HCT116 (cell line): ENCODE data around the gene EPHA2. TPM values are rescaled to one million over a fixed set of nuclear protein-coding genes. Genes with fewer than 3 reads are reported as not detected.

Experiments used
- ATAC-seq: fragments of 200-7000 bp; cut with Tn5 transposase; 2 replicates; pipeline ENCODE4 v1.9.1; 2020; ENCODE audit warnings: mild to moderate bottlenecking, moderate library complexity
- BruUV-seq: library from RNA; stranded (reverse); fragments of 400-500 nt; replicated peaks from 2 replicates; lab custom pipeline; 2021; lab: Mats Ljungman, UMichigan
- CTCF ChIA-PET: fragments of 300-600 bp; sonication (Branson Sonifier 250); formaldehyde crosslinking; loops from one replicate; lab custom pipeline; 2021; ENCODE audit warnings: antibody characterized with exemption; lab: Charles Lee
- POLR2A ChIA-PET: fragments of 300-600, 350-600 bp; sonication (Branson Sonifier 250); formaldehyde crosslinking; loops from one replicate; lab custom pipeline; 2021; ENCODE audit warnings: antibody characterized with exemption; lab: Charles Lee
- RAD21 ChIA-PET, 2 experiments: fragments of 300-600 bp; sonication (Branson Sonifier 250); formaldehyde crosslinking; loops; one replicate each; lab custom pipeline; 2023; ENCODE audit warnings: low total read pairs in 2 of 2; ENCODE audit not compliant: uncharacterized antibody in 2 of 2, unreplicated experiment in 2 of 2, low non-redundant PET in 1 of 2; lab: Charles Lee
- DNase-seq: peaks from one replicate; pipeline ENCODE4 v3.0.0-alpha.2; 2010; ENCODE audit warnings: low read depth, low spot score
- H2AFZ ChIP-seq: fragments of 200-600 bp; shearing (Covaris generic), sonication (generic); 2 replicates; pipeline ENCODE4 v1.6.1; 2017; ENCODE audit warnings: low read depth, mixed run types, mixed read lengths, antibody characterized with exemption, low read length; ENCODE audit not compliant: poor library complexity, severe bottlenecking
- H3K27ac ChIP-seq: 2 replicates; pipeline ENCODE4 v1.5.1; 2012; ENCODE audit warnings: low read depth, low read length
- H3K27me3 ChIP-seq: fragments of 200-600 bp; sonication (generic); 2 replicates; pipeline ENCODE4 v1.6.1; 2016; ENCODE audit warnings: mixed run types, low read length, mixed read lengths; ENCODE audit not compliant: insufficient read depth
- H3K36me3 ChIP-seq, 2 experiments: fragments of 200-500 bp in 1 of 2; fragments of 200-600 bp in 1 of 2; sonication (Bioruptor generic) in 1 of 2; sonication (generic) in 1 of 2; 2 replicates each; pipeline versions ENCODE4 v1.5.1 to v1.6.1; 2014 to 2016; ENCODE audit warnings: low read length in 2 of 2, inconsistent platforms in 1 of 2, mixed read lengths in 1 of 2, mixed run types in 1 of 2; ENCODE audit not compliant: insufficient read depth in 2 of 2, control insufficient read depth in 1 of 2
- H3K4me1 ChIP-seq, 2 experiments: fragments of 200-600 bp in 1 of 2; sonication (generic) in 1 of 2; 2 replicates each; pipeline versions ENCODE4 v1.5.1 to v1.6.1; 2012 to 2017; ENCODE audit warnings: low read length in 2 of 2, inconsistent platforms in 1 of 2, mild to moderate bottlenecking in 1 of 2, mixed read lengths in 1 of 2, mixed run types in 1 of 2, moderate library complexity in 1 of 2; ENCODE audit not compliant: insufficient read depth in 2 of 2, control insufficient read depth in 1 of 2
- H3K4me2 ChIP-seq: fragments of 200-600 bp; sonication (generic); 2 replicates; pipeline ENCODE4 v1.6.1; 2017; ENCODE audit warnings: mixed run types, low read length, mixed read lengths
- H3K4me3 ChIP-seq, 2 experiments: fragments of 200-600 bp in 1 of 2; sonication (generic) in 1 of 2; replicated peaks in 1 of 2; 2 replicates each; pipeline ENCODE4 v1.5.1; 2011 to 2016; ENCODE audit warnings: low read length in 2 of 2, control low read depth in 1 of 2, low read depth in 1 of 2, mild to moderate bottlenecking in 1 of 2, mixed read lengths in 1 of 2, mixed run types in 1 of 2
- H3K79me2 ChIP-seq: fragments of 200-600 bp; sonication (generic); 2 replicates; pipeline ENCODE4 v1.6.1; 2017; ENCODE audit warnings: mild to moderate bottlenecking, mixed run types, low read length, moderate library complexity, mixed read lengths; ENCODE audit not compliant: insufficient read depth
- H3K9ac ChIP-seq: fragments of 200-600 bp; sonication (generic); 2 replicates; pipeline ENCODE4 v1.6.1; 2016; ENCODE audit warnings: low read length, mixed read lengths
- H3K9me2 ChIP-seq: fragments of 200-600 bp; sonication (generic), shearing (Covaris generic); 2 replicates; pipeline ENCODE4 v1.6.1; 2017; ENCODE audit warnings: mixed run types, mild to moderate bottlenecking, moderate library complexity; ENCODE audit not compliant: insufficient read depth
- H3K9me3 ChIP-seq, 2 experiments: fragments of 200-500 bp in 1 of 2; fragments of 200-600 bp in 1 of 2; sonication (Bioruptor generic) in 1 of 2; sonication (generic) in 1 of 2; 2 replicates each; pipeline ENCODE4 v1.6.1; 2014 to 2017; ENCODE audit warnings: low read length in 2 of 2, mixed read lengths in 2 of 2, inconsistent platforms in 1 of 2, low read depth in 1 of 2, mild to moderate bottlenecking in 1 of 2, mixed run types in 1 of 2, moderate library complexity in 1 of 2; ENCODE audit not compliant: control insufficient read depth in 1 of 2, insufficient read depth in 1 of 2
- H4K20me1 ChIP-seq: fragments of 200-600 bp; sonication (generic), shearing (Covaris generic); 2 replicates; pipeline ENCODE4 v1.6.1; 2017; ENCODE audit warnings: mixed run types, mild to moderate bottlenecking, moderate library complexity; ENCODE audit not compliant: insufficient read depth
- CTCF ChIP-seq, 3 experiments: fragments of 200-600 bp in 1 of 3; sonication (generic) in 1 of 3; IDR thresholded peaks in 2 of 3; conservative IDR thresholded peaks in 1 of 3; 2 replicates each; pipeline ENCODE4 v1.5.1; 2012 to 2017; ENCODE audit warnings: low read depth in 2 of 3, low read length in 2 of 3, antibody characterized with exemption in 1 of 3, borderline replicate concordance in 1 of 3, control low read depth in 1 of 3, mild to moderate bottlenecking in 1 of 3, mixed read lengths in 1 of 3, mixed run types in 1 of 3, moderate library complexity in 1 of 3; ENCODE audit not compliant: insufficient read depth in 1 of 3
- EGR1 ChIP-seq: IDR thresholded peaks from 2 replicates; pipeline ENCODE4 v1.6.1; 2012; ENCODE audit warnings: low read depth
- POLR2AphosphoS5 ChIP-seq: IDR thresholded peaks from 2 replicates; pipeline ENCODE4 v1.6.1; 2011; ENCODE audit warnings: mild to moderate bottlenecking, low read depth, low read length, moderate library complexity
- RAD21 ChIP-seq: IDR thresholded peaks from 2 replicates; pipeline ENCODE4 v1.6.1; 2012; ENCODE audit warnings: low read depth, mild to moderate bottlenecking
- SIN3A ChIP-seq: IDR thresholded peaks from 2 replicates; pipeline ENCODE4 v1.6.1; 2012; ENCODE audit warnings: low read depth
- TCF7L2 ChIP-seq: IDR thresholded peaks from 2 replicates; pipeline ENCODE4 v1.7.0; 2011; ENCODE audit warnings: borderline replicate concordance, inconsistent platforms; ENCODE audit not compliant: insufficient read depth, insufficient read length; ENCODE audit errors: extremely low read depth
- YY1 ChIP-seq: IDR thresholded peaks from 2 replicates; pipeline ENCODE4 v1.6.1; 2011; ENCODE audit warnings: low read length, low read depth, moderate library complexity, mild to moderate bottlenecking; ENCODE audit not compliant: insufficient replicate concordance; ENCODE audit errors: extremely low read depth
- ZFX ChIP-seq: fragments of 450-650 bp; IDR thresholded peaks from 2 replicates; pipeline ENCODE4 v1.6.1; 2017
- intact Hi-C: fragments of 100-400 bp; cut with micrococcal nuclease; formaldehyde crosslinking; loops from 2 replicates; pipeline ENCODE4 v1.10.0; 2022
- total RNA-seq: library from RNA; stranded (reverse); gene quantifications from one replicate; pipeline ENCODE4 v1.2.1, GENCODE V29; 2021; ENCODE audit not compliant: unreplicated experiment
- TF ChIP-seq, protein P1 (sequence below): IDR thresholded peaks from 2 replicates; pipeline ENCODE4 v1.6.1; 2012

EPHA2 gene
- total RNA-seq, 1 experiment from 2014 or later, result 164 TPM

DNA sequence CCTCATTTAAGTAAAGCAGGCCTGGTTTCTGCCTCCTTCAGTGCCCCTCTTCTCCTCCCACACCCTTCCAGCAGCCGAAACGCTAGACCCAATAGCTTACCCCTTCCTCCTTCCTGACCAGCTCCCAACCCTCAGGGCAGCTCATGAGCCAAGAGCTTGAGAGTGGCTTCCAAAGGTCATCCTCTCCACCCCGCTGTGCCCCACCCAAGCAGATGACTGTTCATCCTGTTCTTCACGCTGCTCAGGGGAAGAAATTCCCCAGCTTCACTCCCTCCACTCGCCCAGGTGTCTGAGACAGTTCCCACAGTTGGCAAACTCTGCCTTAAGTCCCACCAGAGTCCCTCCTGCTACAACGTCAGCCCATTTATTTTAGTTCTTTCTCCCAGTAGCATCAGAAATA lies 33.1 kb upstream of the EPHA2 start:
- no peaks in the 10 kb centered on the region for H4K20me1 ChIP-seq
- peak overlapping the region; percentile 71 for H2AFZ ChIP-seq
- DNase-seq (no peak), ATAC-seq (peak; percentile 32)
- H3K4me3 ChIP-seq, result peak overlapping the region; percentile 2 to 48; a peak in 3 of 4 replicates
- H3K4me2 ChIP-seq, result peak overlapping the region; percentile 86
- peak overlapping the region; percentile 49 for H3K9ac ChIP-seq
- no peaks in the 10 kb centered on the region for H3K27me3 ChIP-seq
- H3K79me2 ChIP-seq, result no peaks in the 10 kb centered on the region
- ChIA-PET RAD21 (interaction anchor here (1.2 to 6.2 kb wide), 5 partner anchors 55 to 110 kb away, joined by 4 to 26 read pairs (median 8); no protein-coding TSS in a partner anchor), CTCF (interaction anchor here (0.9 to 10.3 kb wide), 9 partner anchors 18 to 432 kb away, joined by 3 to 222 read pairs (median 5); partner anchors contain the start of gene FAM131C), POLR2A (interaction anchor here (1.2 to 5.0 kb wide), 2 partner anchors 106 to 112 kb away, joined by 5 to 31 read pairs; no protein-coding TSS in a partner anchor)
- H3K27ac ChIP-seq, result peak overlapping the region; percentile 13; the same call in 1 of the 2 replicates
- H3K4me1 ChIP-seq, result peaks cover 38 to 51% of the 10 kb centered on the region in 2 experiments
- H3K36me3 ChIP-seq, result no peaks in the 10 kb centered on the region
- no peaks in the 10 kb centered on the region for H3K9me2 ChIP-seq
- intact Hi-C loops, result loop anchor here (2.0 to 10.0 kb wide), 3 partner anchors 53 to 184 kb away; partner anchors contain the start of gene SRARP
- TF ChIP-seq POLR2AphosphoS5 (peak; percentile 27; the same call in 1 of the 2 replicates), RAD21 (no peak), EGR1 (no peak)
- no TSS peak for BruUV-seq
- no peaks in the 10 kb centered on the region for H3K9me3 ChIP-seq

GRCh38 chr1:16187748-16188401 lies 32.0 kb upstream of the EPHA2 start:
- Histone ChIP-seq H2AFZ (peak overlapping the region; percentile 79), H3K79me2 (no peaks in the 10 kb centered on the region), H3K27me3 (no peaks in the 10 kb centered on the region), H3K9me3 (no peaks in the 10 kb centered on the region), H3K9me2 (no peaks in the 10 kb centered on the region), H3K4me1 (peaks cover 47 to 63% of the 10 kb centered on the region in 2 experiments), H3K27ac (no peak overlapping the region; the same call in 1 of the 2 replicates), H4K20me1 (no peaks in the 10 kb centered on the region), H3K4me2 (peak overlapping the region; percentile 86), H3K4me3 (peak overlapping the region in 1 of 2 experiments; percentile 48; a peak in 1 of 4 replicates), H3K36me3 (no peaks in the 10 kb centered on the region), H3K9ac (peak overlapping the region; percentile 49)
- CTCF ChIA-PET, result interaction anchor here (0.8 to 10.3 kb wide), 11 partner anchors 24 to 433 kb away, joined by 3 to 222 read pairs (median 5); partner anchors contain the start of gene FAM131C
- ATAC-seq, result peak; percentile 81
- POLR2A ChIA-PET, result interaction anchor here (1.2 to 5.0 kb wide), 2 partner anchors 105 to 110 kb away, joined by 5 to 31 read pairs; no protein-coding TSS in a partner anchor
- DNase-seq, result no peak
- no TSS peak for BruUV-seq
- intact Hi-C loops, result loop anchor here (1.0 to 10.0 kb wide), 4 partner anchors 54 to 183 kb away; partner anchors contain the start of gene SRARP
- no peak for TF ChIP-seq TCF7L2
- TF ChIP-seq YY1, result peak; percentile 69
- peak; percentile 26; the same call in 1 of the 2 replicates for TF ChIP-seq POLR2AphosphoS5
- peak in 2 of 3 experiments; percentile 94 to 99; a peak in 4 of 6 replicates for TF ChIP-seq CTCF (IDR thresholded peaks at IDR 0.05 in 2 of 3, conservative IDR thresholded peaks at IDR 0.05 in 1 of 3; ENCODE audit: borderline replicate concordance in 1 of 3, insufficient read depth in 1 of 3, low read depth in 2 of 3, low read length in 2 of 3)
- TF ChIP-seq SIN3A, result no peak
- TF ChIP-seq, protein P1, sequence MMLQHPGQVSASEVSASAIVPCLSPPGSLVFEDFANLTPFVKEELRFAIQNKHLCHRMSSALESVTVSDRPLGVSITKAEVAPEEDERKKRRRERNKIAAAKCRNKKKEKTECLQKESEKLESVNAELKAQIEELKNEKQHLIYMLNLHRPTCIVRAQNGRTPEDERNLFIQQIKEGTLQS, result no peak
- no peak for TF ChIP-seq ZFX
- RAD21 ChIA-PET, result interaction anchor here (1.1 to 6.2 kb wide), 6 partner anchors 57 to 109 kb away, joined by 4 to 26 read pairs (median 6); no protein-coding TSS in a partner anchor
